Measurements from ENCODE around the gene MED13L. TPM values are rescaled to one million over a fixed set of nuclear protein-coding genes. Genes with fewer than 3 reads are reported as not detected.

MED13L gene
- total and polyA plus RNA-seq, 2 of the 4 experiments (the other 2 are of a cell fraction), result 17.9 to 49.1 TPM

DNA sequence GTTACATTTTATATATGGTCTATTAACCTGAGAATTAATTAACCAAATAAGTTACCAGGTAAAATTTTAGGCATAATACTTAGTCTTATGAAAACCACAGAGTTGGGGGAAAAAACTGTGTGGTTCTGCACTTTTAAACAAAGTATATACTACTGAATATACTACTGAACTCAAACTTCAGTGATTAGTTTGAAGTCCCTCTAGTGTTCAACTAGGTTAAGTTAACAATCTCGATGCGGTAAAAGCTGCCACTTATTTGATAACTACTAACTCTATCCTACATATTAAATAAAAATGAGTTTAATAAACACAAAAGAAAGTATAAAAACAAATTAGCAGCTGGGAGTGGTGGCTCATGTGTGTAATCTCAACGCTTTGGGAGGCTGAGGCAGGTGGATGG is 56.7 kb downstream of the MED13L start:
- no TSS peak for BruUV-seq (replicated peaks)
- Histone ChIP-seq H2BK120ac (ENCODE audit: low read depth, low read length) (no peak overlapping the region), H2AK9ac (replicated peaks; ENCODE audit: low read depth, low read length, poor library complexity) (no peak overlapping the region), H3K9me3 (ENCODE audit: control insufficient read depth, insufficient read depth, low read length) (no peaks in the 10 kb centered on the region), H3K4me1 (ENCODE audit: control insufficient read depth, insufficient read depth, low read length) (no peaks in the 10 kb centered on the region), H4K5ac (ENCODE audit: low read depth, low read length) (no peak overlapping the region), H2AK5ac (ENCODE audit: low read depth, low read length) (no peak overlapping the region), H3K4me2 (ENCODE audit: low read depth, low read length) (no peak overlapping the region), H2AFZ (replicated peaks; ENCODE audit: low read length, poor library complexity) (no peak overlapping the region), H3K23ac (ENCODE audit: low read depth, low read length) (no peak overlapping the region), H3K36me3 (ENCODE audit: control insufficient read depth, insufficient read depth, low read length) (peaks cover 3% of the 10 kb centered on the region; the same call in 1 of the 2 replicates), H4K8ac (ENCODE audit: low read depth in 2 of 2, low read length in 2 of 2) (no peak overlapping the region), H3K18ac (ENCODE audit: low read depth, low read length) (no peak overlapping the region), H2BK20ac (ENCODE audit: low read depth, low read length) (no peak overlapping the region), H3K9me1 (ENCODE audit: insufficient read depth, low read length) (peaks cover 3% of the 10 kb centered on the region), H3K56ac (ENCODE audit: extremely low read depth, insufficient read depth, low read length) (no peak overlapping the region), H3K4ac (ENCODE audit: low read depth, low read length) (no peak overlapping the region), H2BK15ac (ENCODE audit: low read depth, low read length) (no peak overlapping the region), H3K14ac (replicated peaks; ENCODE audit: low read depth, low read length) (no peak overlapping the region), H2BK5ac (ENCODE audit: low read depth, low read length, poor library complexity, severe bottlenecking) (no peak overlapping the region), H3K27me3 (ENCODE audit: control insufficient read depth, insufficient read depth, low read length) (no peaks in the 10 kb centered on the region), H4K91ac (ENCODE audit: insufficient read depth, low read depth, low read length) (no peak overlapping the region), H4K20me1 (ENCODE audit: insufficient read depth, low read length) (peaks cover 45% of the 10 kb centered on the region), H3K9ac (ENCODE audit: low read depth, low read length) (no peak overlapping the region), H3K27ac (ENCODE audit: insufficient read depth, low read length) (no peak overlapping the region), H3K79me1 (ENCODE audit: low read depth in 1 of 2, low read length in 2 of 2) (peaks cover 20 to 65% of the 10 kb centered on the region in 2 experiments), H3K4me3 (ENCODE audit: insufficient read depth, low read depth, low read length) (no peak overlapping the region)
- intact Hi-C loops (cut with micrococcal nuclease) (loop anchor here (5.0 kb wide), 1 partner anchor 53 kb away; no protein-coding TSS in a partner anchor), dilution Hi-C loops (cut with HindIII; ENCODE audit: low sequenced_read_pairs, unreplicated experiment) (no loop called here), in situ Hi-C loops (cut with MboI; ENCODE audit: low sequenced_read_pairs) (no loop called here)
- no peak for TF ChIP-seq MXI1 (IDR thresholded peaks at IDR 0.05; ENCODE audit: borderline replicate concordance, low read depth, low read length)
- TF ChIP-seq CEBPB (IDR thresholded peaks at IDR 0.05; ENCODE audit: low read depth, low read length), result no peak
- TF ChIP-seq RAD21 (IDR thresholded peaks at IDR 0.05; ENCODE audit: low read length), result no peak
- TF ChIP-seq, protein P1, sequence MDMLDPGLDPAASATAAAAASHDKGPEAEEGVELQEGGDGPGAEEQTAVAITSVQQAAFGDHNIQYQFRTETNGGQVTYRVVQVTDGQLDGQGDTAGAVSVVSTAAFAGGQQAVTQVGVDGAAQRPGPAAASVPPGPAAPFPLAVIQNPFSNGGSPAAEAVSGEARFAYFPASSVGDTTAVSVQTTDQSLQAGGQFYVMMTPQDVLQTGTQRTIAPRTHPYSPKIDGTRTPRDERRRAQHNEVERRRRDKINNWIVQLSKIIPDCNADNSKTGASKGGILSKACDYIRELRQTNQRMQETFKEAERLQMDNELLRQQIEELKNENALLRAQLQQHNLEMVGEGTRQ (IDR thresholded peaks at IDR 0.05; ENCODE audit: low read depth, low read length), result no peak
- TF ChIP-seq MAFK (IDR thresholded peaks at IDR 0.05; ENCODE audit: low read depth, low read length), result no peak
- TF ChIP-seq, protein P2, sequence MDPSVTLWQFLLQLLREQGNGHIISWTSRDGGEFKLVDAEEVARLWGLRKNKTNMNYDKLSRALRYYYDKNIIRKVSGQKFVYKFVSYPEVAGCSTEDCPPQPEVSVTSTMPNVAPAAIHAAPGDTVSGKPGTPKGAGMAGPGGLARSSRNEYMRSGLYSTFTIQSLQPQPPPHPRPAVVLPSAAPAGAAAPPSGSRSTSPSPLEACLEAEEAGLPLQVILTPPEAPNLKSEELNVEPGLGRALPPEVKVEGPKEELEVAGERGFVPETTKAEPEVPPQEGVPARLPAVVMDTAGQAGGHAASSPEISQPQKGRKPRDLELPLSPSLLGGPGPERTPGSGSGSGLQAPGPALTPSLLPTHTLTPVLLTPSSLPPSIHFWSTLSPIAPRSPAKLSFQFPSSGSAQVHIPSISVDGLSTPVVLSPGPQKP (IDR thresholded peaks at IDR 0.05; ENCODE audit: borderline replicate concordance, low read depth, low read length), result no peak
- no peak for TF ChIP-seq CHD1 (IDR thresholded peaks at IDR 0.05; ENCODE audit: low read depth, low read length)
- no peak for TF ChIP-seq SMC3 (IDR thresholded peaks at IDR 0.05; ENCODE audit: low read depth, low read length)
- no peak for TF ChIP-seq RCOR1 (IDR thresholded peaks at IDR 0.05; ENCODE audit: insufficient replicate concordance, low read length)
- TF ChIP-seq BHLHE40 (IDR thresholded peaks at IDR 0.05; ENCODE audit: low read depth, low read length), result no peak
- TF ChIP-seq NFE2L2 (IDR thresholded peaks at IDR 0.05; ENCODE audit: low read depth, low read length), result no peak
- no peak for TF ChIP-seq FOS (IDR thresholded peaks at IDR 0.05; ENCODE audit: low read depth, low read length)
- TF ChIP-seq MAZ (IDR thresholded peaks at IDR 0.05; ENCODE audit: borderline replicate concordance, low read depth, low read length), result no peak
- no peak for TF ChIP-seq POLR2A (IDR thresholded peaks at IDR 0.05; ENCODE audit: low read depth, low read length)
- TF ChIP-seq RFX5 (IDR thresholded peaks at IDR 0.05; ENCODE audit: low read depth, low read length), result no peak
- TF ChIP-seq, protein P3, sequence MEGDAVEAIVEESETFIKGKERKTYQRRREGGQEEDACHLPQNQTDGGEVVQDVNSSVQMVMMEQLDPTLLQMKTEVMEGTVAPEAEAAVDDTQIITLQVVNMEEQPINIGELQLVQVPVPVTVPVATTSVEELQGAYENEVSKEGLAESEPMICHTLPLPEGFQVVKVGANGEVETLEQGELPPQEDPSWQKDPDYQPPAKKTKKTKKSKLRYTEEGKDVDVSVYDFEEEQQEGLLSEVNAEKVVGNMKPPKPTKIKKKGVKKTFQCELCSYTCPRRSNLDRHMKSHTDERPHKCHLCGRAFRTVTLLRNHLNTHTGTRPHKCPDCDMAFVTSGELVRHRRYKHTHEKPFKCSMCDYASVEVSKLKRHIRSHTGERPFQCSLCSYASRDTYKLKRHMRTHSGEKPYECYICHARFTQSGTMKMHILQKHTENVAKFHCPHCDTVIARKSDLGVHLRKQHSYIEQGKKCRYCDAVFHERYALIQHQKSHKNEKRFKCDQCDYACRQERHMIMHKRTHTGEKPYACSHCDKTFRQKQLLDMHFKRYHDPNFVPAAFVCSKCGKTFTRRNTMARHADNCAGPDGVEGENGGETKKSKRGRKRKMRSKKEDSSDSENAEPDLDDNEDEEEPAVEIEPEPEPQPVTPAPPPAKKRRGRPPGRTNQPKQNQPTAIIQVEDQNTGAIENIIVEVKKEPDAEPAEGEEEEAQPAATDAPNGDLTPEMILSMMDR (conservative IDR thresholded peaks at IDR 0.05; ENCODE audit: low read depth, low read length), result no peak
- ChIA-PET CTCF (interaction anchor here (0.8 kb wide), 1 partner anchor 24 kb away, joined by 3 read pairs; no protein-coding TSS in a partner anchor), POLR2A (ENCODE audit: unreplicated experiment) (no interaction called here)
- DNase-seq, result no peak
- no CpG with 5 or more reads among the region's 3 CpGs for WGBS, 2 experiments (ENCODE audit: extremely low coverage in 2 of 2, insufficient read length in 1 of 2)
- ATAC-seq (ENCODE audit: low read depth), result no peak
